GM23248 (cell line): ENCODE measurements around the gene FER1L5. TPM values are rescaled to one million over a fixed set of nuclear protein-coding genes. Genes with fewer than 3 reads are reported as not detected.

Source experiments
- DNase-seq: peaks from one replicate; pipeline ENCODE4 v3.0.0-alpha.2; 2015
- H2AFZ ChIP-seq: fragments of 200-600 bp; sonication (generic); 2 replicates; pipeline ENCODE4 v1.6.1; 2016; ENCODE audit warnings: antibody characterized with exemption
- H3F3A ChIP-seq: fragments of 200-600 bp; sonication (generic); 2 replicates; pipeline ENCODE4 v1.6.1; 2016; ENCODE audit warnings: mild to moderate bottlenecking, antibody characterized with exemption, mixed run types; ENCODE audit not compliant: insufficient read depth
- H3K27ac ChIP-seq: fragments of 200-600 bp; sonication (generic); 2 replicates; pipeline ENCODE4 v1.5.1; 2016; ENCODE audit warnings: mild to moderate bottlenecking
- H3K27me3 ChIP-seq: fragments of 200-600 bp; sonication (generic); replicated peaks from 2 replicates; pipeline ENCODE4 v1.6.1; 2016; ENCODE audit warnings: mild to moderate bottlenecking; ENCODE audit not compliant: insufficient read depth
- H3K36me3 ChIP-seq: fragments of 200-600 bp; sonication (generic); 2 replicates; pipeline ENCODE4 v1.6.1; 2016; ENCODE audit warnings: low read depth, mild to moderate bottlenecking
- H3K4me1 ChIP-seq: fragments of 200-600 bp; sonication (generic); 2 replicates; pipeline ENCODE4 v1.6.1; 2016; ENCODE audit warnings: mild to moderate bottlenecking; ENCODE audit not compliant: insufficient read depth
- H3K4me2 ChIP-seq: fragments of 200-600 bp; sonication (generic); one replicate; pipeline ENCODE4 v1.6.1; 2016; ENCODE audit warnings: mild to moderate bottlenecking; ENCODE audit not compliant: unreplicated experiment
- H3K4me3 ChIP-seq: fragments of 200-600 bp; sonication (generic); 2 replicates; pipeline ENCODE4 v1.5.1; 2016; ENCODE audit warnings: mild to moderate bottlenecking
- H3K79me2 ChIP-seq: fragments of 200-600 bp; sonication (generic); 2 replicates; pipeline ENCODE4 v1.6.1; 2016; ENCODE audit warnings: mild to moderate bottlenecking; ENCODE audit not compliant: insufficient read depth
- H3K9ac ChIP-seq: fragments of 200-600 bp; sonication (generic); 2 replicates; pipeline ENCODE4 v1.6.1; 2016; ENCODE audit warnings: mild to moderate bottlenecking
- H3K9me2 ChIP-seq: fragments of 200-600 bp; sonication (generic); 2 replicates; pipeline ENCODE4 v1.6.1; 2016; ENCODE audit warnings: mixed run types, mild to moderate bottlenecking, moderate library complexity; ENCODE audit not compliant: insufficient read depth
- H3K9me3 ChIP-seq: fragments of 200-600 bp; sonication (generic); one replicate; pipeline ENCODE4 v1.6.1; 2017; ENCODE audit warnings: low read depth
- H4K20me1 ChIP-seq: fragments of 200-600 bp; sonication (generic); 2 replicates; pipeline ENCODE4 v1.6.0; 2016; ENCODE audit not compliant: insufficient read depth
- EZH2 ChIP-seq: fragments of 200-600 bp; sonication (generic); IDR thresholded peaks from 2 replicates; pipeline ENCODE4 v1.6.1; 2018; ENCODE audit warnings: antibody characterized with exemption, mild to moderate bottlenecking; ENCODE audit not compliant: insufficient read depth, poor library complexity, severe bottlenecking
- EZH2phosphoT487 ChIP-seq: fragments of 200-600 bp; sonication (generic); IDR thresholded peaks from 2 replicates; pipeline ENCODE4 v1.6.1; 2018; ENCODE audit warnings: antibody characterized with exemption, moderate library complexity, mild to moderate bottlenecking, low read depth; ENCODE audit not compliant: insufficient read depth
- WGBS, 2 experiments: methylation state at CpG; one replicate each; pipeline ENCODE4 v1.1.6; 2015 to 2017; ENCODE audit warnings: low lambda C conversion rate in 2 of 2, low coverage in 1 of 2; ENCODE audit errors: missing lambda C conversion rate in 2 of 2; 5-methylcytosine and 5-hydroxymethylcytosine counted together
- in situ Hi-C: fragments of 300-500 bp; cut with MboI; formaldehyde crosslinking; loops from 2 replicates; pipeline ENCODE4 v1.15.0; 2020
- polyA plus RNA-seq: library from polyadenylated mRNA; unstranded; fragments of >200 nt; fragmentation: Nextera tagmentation; extraction: Ambion mirVana; gene quantifications from 2 replicates; pipeline ENCODE4 v1.2.1, GENCODE V29; 2016
- total RNA-seq: library from RNA; depleted of rRNA; stranded (reverse); fragments of >200 nt; shearing (Covaris generic); gene quantifications from 2 replicates; pipeline ENCODE4 v1.2.3, GENCODE V29; 2014

Gene FER1L5
- total and polyA plus RNA-seq, 2 experiments from 2014 or later: under 0.01 to 0.08 TPM

- 98 to 99% methylated on average over 3 of the region's 3 CpGs for WGBS, 2 experiments
- H3K27me3 ChIP-seq: no peaks in the 10 kb centered on the region
- H3K9me2 ChIP-seq: no peaks in the 10 kb centered on the region
- in situ Hi-C loops: no loop called here
- H3K4me3 ChIP-seq: no peak overlapping the region
- TF ChIP-seq EZH2 (no peak), EZH2phosphoT487 (no peak)
- no peaks in the 10 kb centered on the region for H3F3A ChIP-seq
- H3K36me3 ChIP-seq: no peaks in the 10 kb centered on the region
- H3K79me2 ChIP-seq: no peaks in the 10 kb centered on the region
- no peak overlapping the region for H2AFZ ChIP-seq
- H3K27ac ChIP-seq: no peak overlapping the region
- no peak overlapping the region for H3K4me2 ChIP-seq
- no peaks in the 10 kb centered on the region for H4K20me1 ChIP-seq
- H3K9ac ChIP-seq: no peak overlapping the region
- DNase-seq: no peak
- H3K9me3 ChIP-seq: no peaks in the 10 kb centered on the region
- H3K4me1 ChIP-seq: no peaks in the 10 kb centered on the region
Observed at GRCh38 chr2:96687266-96687665, 44.7 kb downstream of the FER1L5 start.

- Histone ChIP-seq H3F3A (no peaks in the 10 kb centered on the region), H3K9ac (no peak overlapping the region), H3K4me2 (no peak overlapping the region), H4K20me1 (no peaks in the 10 kb centered on the region), H3K27me3 (no peaks in the 10 kb centered on the region), H3K36me3 (no peaks in the 10 kb centered on the region), H3K27ac (no peak overlapping the region), H3K4me1 (no peaks in the 10 kb centered on the region), H3K79me2 (no peaks in the 10 kb centered on the region), H3K4me3 (no peak overlapping the region), H2AFZ (no peak overlapping the region), H3K9me3 (no peaks in the 10 kb centered on the region), H3K9me2 (no peaks in the 10 kb centered on the region)
- TF ChIP-seq EZH2phosphoT487: no peak
- no peak for TF ChIP-seq EZH2
- WGBS, 2 experiments: 79 to 84% methylated on average over 24 to 27 of the region's 27 CpGs
- in situ Hi-C loops: no loop called here
- no peak for DNase-seq
Observed at GRCh38 chr2:96687711-96688640, 45.4 kb downstream of the FER1L5 start.

GRCh38 chr2:96688649-96689430, 46.3 kb downstream of the FER1L5 start:
- Histone ChIP-seq H3K27ac (no peak overlapping the region), H3K9me3 (no peaks in the 10 kb centered on the region), H3K9me2 (no peaks in the 10 kb centered on the region), H2AFZ (no peak overlapping the region), H4K20me1 (no peaks in the 10 kb centered on the region), H3K36me3 (no peaks in the 10 kb centered on the region), H3F3A (no peaks in the 10 kb centered on the region), H3K4me1 (no peaks in the 10 kb centered on the region), H3K9ac (no peak overlapping the region), H3K27me3 (no peaks in the 10 kb centered on the region), H3K4me3 (no peak overlapping the region), H3K4me2 (no peak overlapping the region), H3K79me2 (no peaks in the 10 kb centered on the region)
- no peak for TF ChIP-seq EZH2
- TF ChIP-seq EZH2phosphoT487: no peak
- DNase-seq: no peak
- in situ Hi-C loops: no loop called here
- WGBS, 2 experiments: 81 to 86% methylated on average over 11 of the region's 11 CpGs

- H3K27ac ChIP-seq: no peak overlapping the region
- in situ Hi-C loops: no loop called here
- H3K9me3 ChIP-seq: no peaks in the 10 kb centered on the region
- no peak overlapping the region for H2AFZ ChIP-seq
- H3K4me3 ChIP-seq: no peak overlapping the region
- H3K36me3 ChIP-seq: no peaks in the 10 kb centered on the region
- H4K20me1 ChIP-seq: no peaks in the 10 kb centered on the region
- H3K27me3 ChIP-seq: no peaks in the 10 kb centered on the region
- H3F3A ChIP-seq: no peaks in the 10 kb centered on the region
- no peaks in the 10 kb centered on the region for H3K9me2 ChIP-seq
- H3K9ac ChIP-seq: no peak overlapping the region
- H3K4me1 ChIP-seq: no peaks in the 10 kb centered on the region
- TF ChIP-seq EZH2phosphoT487 (no peak), EZH2 (no peak)
- no peak for DNase-seq
- H3K79me2 ChIP-seq: no peaks in the 10 kb centered on the region
- H3K4me2 ChIP-seq: no peak overlapping the region
- WGBS, 2 experiments: 76 to 84% methylated on average over 8 to 14 of the region's 14 CpGs
Observed at GRCh38 chr2:96689431-96689991, 46.9 kb downstream of the FER1L5 start.
